ENCODE results near the gene SMIM3.

SMIM3 gene

DNA sequence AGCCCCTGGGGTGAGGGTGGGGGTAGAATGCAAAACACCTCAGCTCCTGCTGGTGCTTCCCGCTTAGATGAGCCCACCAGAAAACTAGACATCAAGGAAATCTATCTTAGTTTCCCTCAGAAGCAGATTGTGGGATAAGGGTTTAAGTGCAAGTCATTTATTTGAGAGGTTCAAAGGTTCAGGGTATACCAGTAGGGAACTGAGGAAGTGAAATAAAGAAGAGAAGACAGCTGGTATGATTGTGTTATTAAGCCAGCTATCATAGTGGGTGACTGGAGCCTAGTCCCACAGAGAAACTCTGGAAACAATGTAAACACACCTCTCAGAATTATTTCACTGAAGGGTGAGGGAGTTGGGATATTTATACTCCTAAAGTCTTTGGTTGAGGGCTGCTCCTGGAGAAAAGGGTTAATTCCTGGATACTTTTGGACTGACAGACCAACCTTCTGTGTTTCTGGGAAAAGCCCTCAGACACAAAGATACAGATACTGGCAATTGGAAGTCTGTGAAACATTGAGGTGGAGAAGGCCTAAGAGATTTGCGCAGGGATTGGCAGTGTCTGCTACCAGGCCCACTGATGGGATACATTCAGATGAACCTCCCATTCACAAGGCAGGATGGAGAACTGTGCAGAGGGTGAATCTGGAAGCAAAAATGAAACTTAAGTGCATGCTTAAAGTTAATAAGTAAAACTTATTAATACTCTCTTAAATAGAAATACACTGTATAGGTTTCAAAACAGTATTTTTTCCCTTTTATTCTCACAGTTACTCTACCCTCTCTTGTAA, 13.4 kb upstream of the SMIM3 start:
- DNase-seq (ENCODE audit: low read depth in 2 of 2): no peak

DNA sequence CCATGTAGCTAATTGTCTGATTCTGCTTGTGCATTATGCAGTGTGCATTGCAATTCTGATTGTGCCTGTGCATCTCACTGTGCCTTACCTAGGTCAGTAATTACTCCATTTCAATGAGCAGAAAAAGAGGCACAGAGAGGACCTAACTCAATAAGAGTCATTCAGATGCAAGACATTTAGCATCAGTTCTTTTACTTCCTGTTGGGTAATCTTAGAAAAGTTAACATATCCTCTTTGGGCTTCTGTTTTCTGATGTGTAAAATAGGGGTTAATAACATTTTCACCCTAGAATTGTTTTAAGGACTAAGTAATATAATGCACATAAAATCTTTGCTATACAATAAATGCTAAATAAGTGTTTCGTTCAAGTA, 12.8 kb upstream of the SMIM3 start:
- DNase-seq (ENCODE audit: low read depth in 2 of 2): no peak

DNA sequence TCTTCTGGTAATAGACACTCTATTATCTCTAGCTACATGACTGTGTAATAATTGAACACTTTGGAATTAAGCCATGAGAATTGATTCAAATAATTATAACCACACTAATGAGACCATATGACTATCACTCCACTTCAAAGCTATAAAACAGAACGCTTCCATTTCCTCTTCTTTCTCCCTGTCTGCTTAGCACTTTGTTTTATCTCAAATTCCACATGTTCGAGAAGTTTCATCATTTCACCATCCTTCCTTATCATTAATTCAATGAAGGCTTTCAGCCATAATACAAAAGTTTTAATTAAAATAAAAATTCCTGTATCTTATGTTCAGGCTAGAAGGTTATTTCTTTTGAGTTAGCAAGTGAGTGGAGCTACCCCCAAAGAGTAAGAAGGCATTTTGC, 12.3 kb upstream of the SMIM3 start:
- no peak for DNase-seq (ENCODE audit: low read depth in 2 of 2)

DNA sequence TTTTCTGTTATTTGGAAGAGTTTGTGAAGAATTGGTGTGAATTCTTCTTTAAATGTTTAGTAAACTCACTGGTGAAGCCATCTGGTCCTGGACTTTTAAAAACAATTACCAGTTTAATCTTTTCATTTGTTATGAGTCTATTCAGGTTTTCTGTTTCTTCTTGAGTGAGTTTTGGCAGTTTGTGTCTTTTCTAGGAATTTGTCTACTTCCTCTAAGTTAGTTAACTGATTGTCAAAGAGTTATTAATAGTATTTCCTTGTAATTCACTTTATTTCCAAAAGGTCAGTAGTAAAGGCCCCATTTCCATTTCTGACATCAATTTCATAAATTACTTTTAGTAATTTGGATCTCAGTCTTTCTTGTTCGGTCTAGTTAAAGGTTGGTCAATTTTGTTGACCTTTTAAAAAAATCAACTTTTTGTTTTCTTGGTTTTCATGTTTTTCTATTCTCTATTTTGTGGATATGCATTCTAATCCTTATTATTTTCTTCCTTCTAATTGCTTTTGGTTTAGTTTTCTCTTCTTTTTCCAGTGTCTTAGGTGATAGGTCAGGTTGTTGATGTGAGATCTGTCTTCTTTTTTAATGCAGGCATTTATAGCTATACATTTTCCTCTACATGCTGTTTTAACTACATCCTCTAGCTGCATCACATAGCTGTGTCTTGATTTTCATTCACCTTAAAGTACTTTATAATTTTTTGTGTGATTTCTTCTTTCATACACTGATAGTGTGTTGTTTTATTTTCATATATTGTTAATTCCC, 7.3 kb upstream of the SMIM3 start:
- no peak for DNase-seq (ENCODE audit: low read depth in 2 of 2)

DNA sequence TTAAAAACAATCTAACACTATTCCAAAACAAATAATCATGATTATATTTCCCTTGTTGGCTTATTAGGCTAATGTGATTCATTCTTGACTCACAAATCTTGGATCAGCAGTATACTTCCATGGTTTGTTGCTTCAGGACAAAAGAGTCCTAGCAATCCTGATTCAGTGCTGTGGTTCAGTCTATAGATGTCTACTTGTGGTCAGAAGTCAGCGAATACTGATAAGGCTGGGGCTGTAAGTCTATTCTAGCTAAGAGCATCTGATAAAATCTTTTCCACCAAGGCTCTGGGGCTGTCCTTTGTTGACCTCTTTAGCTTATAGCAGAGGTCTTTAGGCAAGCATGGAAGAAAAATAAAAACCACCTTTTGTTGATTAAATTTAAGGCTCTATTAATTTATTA, 4.4 kb upstream of the SMIM3 start:
- peak in 1 of 2 experiments; percentile 39 for DNase-seq (ENCODE audit: low read depth in 2 of 2)

DNA sequence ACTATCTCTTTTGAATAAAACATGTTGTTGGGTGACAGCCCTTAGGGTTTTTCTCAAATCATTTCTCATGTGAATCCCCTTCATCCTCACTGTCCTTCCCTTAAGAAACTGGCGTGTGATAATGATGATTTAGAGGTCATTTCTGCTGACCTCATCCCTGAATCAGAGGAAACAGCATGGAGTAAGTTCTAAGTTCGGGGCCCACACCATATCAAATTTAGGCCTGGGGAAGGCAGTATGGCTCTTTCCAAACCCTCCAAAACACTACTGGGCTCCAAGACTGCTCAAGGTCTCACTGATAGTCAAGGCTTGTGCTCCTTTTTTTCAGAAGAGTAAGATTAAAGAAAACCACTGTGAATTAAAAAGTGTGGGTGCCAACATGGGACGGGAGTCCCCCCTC, 872 bp upstream of the SMIM3 start:
- DNase-seq (ENCODE audit: low read depth in 2 of 2): no peak

DNA sequence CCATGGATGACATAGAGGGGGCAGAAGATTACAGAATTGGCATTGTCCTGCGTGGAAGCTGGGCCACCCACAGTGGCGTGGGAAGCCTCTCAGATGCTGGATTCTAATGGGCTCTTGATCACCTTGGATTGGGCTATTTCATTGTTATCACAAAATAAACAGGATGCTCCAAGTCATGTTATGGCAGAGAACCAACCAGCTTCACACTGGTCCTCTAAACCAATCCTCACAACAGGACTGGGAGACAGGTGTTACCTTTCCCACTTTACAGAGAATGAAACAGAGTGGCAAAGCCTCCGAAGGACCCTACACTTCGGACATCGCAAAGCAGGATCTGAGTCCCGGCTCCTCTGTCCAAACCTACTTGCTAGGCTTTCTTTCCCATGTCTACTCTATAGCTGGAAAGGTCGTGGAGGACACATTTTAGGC, 455 bp upstream of the SMIM3 start:
- DNase-seq (ENCODE audit: low read depth in 2 of 2): no peak

DNA sequence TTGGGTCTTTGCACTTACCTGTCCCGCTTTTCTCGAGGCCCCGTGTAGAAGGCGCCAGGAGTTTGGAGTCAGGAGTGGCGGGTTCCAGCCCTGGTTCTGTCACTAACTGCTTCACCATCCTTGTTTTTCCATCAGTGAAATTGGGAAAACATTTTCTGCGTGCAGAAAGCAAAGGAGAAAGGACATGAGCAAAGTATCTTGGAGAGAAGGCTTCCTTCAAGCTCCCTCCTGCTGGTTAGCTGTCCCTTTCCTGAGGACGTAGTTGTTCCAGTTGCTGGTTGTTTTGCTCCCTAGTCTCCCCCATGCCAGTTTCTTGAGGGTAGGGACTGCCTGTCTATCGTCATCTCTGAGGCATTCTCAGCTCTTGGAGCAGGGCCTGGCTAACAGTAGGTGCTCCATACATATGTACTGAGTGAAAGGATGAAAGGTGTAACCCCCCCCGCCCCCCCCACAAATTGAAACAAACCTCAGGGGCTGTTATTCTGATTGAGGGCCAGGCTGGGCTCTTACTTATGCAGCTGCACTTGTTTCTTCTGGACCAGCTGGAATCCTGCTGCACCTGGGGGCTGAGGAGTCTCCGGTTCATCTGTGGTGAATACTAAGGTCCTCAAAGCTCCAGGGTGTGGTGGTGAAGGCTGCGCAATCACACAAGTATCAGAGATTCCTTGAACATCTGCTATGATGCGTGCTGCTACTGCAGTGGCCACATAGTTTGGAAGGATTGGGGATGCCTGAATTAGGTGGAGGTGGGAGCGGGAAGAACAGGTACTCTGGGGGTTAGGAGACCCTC, 1.0 kb downstream of the SMIM3 start:
- DNase-seq (ENCODE audit: low read depth in 2 of 2): no peak

DNA sequence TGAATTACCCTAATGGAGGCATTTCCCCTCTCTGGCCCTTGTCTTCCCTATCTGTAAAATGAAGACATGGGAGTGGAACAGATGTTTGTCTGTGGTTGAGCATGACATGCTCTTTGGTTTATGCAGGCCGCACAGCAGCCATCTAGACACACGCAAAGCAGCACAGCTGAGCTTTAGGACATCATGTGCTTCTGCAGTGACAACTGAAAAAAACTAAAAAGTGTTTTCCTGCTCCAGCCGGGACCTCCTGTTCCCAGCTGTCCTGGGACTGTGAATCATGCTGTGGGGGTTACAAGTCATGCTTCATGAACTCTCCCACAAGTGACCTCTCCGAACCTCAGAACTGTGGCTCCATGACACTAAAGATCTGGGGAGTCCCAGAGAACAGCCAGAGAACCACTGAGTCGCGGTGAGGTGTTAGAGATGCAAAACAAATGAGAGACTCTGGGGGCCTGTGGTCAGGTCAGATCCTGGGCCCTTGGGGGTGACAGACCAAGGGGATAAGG, 1.7 kb downstream of the SMIM3 start:
- no peak for DNase-seq (ENCODE audit: low read depth in 2 of 2)

DNA sequence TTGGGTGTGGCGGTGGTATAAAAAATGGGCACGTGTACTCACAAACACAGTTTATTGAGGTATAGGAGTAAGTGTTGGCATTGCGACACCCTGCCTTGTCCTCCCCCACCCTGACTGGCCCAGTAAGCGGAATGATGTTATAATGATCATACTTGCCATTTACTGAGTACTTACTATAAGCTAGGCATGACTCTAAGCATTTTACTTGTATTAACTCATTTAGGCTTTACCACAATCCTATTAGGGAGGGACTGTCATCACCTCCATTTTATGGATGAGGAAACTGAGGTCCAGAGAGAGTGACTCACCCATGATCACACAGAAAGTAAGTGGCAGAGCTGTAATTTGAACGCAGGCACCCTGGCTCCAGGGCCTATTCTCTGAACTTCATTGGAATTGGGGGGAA, 2.3 kb downstream of the SMIM3 start:
- DNase-seq (ENCODE audit: low read depth in 2 of 2): peak; percentile 77 to 78

DNA sequence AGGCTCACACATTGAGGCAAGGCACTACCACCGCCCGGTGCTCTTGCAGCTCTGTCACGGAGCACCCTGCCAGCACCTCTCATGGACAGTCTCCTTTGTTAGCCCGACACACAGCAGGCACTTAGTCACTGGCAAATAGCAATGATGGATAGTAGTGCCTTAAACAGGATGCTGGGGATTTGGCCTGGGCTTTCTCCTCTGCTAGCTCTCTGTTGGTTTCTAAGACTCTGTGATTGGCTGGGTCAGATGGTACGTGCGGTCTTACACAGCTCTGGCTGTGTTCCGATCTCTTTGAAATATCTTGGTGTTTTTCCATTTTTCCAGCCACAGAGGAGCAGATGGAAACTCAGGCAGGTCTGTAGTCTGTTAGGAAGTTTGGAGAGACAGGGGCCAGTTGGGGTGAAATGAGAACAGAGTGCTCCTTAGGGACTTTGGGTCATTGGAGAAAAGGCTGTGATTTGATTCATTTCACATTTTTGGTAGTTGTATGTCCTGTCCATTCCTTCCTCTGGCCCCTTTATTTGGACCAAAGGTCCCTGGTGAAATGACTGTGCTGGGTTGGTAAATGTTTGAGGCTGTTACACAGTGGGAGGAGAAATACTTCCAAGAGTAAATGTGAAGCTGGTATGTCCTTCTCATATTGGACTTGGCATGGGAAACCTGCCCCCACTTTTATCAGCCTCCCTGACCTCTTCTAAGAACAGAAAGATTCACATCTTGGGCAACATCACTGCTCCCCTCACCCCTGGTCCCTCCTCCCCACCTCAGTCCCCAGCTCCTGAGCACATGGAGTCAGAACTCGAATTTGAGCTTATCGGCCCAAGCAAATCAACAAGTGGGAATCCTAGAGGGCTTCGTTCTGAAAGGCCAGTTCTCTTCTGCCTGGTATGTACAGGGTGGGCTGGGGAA, 3.4 kb downstream of the SMIM3 start:
- peak; percentile 93 to 95 for DNase-seq (ENCODE audit: low read depth in 2 of 2)

DNA sequence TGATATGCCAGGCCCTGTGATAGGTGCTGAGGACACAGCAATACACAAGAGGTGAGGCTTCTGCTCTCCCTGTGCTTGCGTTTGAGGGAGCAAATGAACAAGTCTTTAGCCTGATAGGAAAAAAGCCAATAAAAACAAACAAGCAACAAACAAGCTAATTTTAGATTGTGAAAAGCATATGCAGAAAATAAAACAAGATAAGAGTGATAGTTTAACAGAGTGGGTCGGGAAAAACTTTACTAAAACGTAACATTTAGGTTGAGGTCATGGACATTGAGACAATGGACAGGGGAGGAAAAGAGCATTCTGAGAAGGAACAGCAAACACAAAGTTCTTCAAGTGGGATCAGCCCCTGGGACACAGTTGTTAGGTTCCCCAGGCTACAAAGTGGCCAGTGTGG, 4.3 kb downstream of the SMIM3 start:
- no peak for DNase-seq (ENCODE audit: low read depth in 2 of 2)

DNA sequence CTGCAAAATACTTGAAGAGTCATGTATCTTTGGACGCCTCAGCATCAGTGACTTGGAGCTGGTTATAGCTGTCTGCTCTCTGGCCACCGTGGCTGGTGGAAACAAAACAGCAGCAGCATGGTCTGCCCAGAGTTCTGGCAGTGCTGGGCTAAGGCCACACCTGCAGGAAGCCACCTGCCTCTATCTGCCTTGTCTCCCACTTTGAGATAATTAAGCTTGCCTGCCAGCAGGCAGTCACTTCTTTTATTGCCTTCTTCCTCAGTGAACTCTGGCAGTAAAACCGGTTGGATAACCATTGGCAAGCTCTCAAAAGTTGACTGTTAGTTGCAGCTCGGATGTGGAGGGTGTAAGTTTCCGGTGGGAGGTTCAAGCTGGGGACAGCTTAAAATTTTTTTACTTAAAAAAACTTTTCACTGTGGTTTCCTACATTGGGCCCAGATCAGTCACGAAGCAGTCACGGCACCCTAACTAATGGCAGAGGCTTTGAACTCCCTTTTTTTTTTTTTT, 4.9 kb downstream of the SMIM3 start:
- DNase-seq (ENCODE audit: low read depth in 2 of 2): peak; percentile 86 to 88

DNA sequence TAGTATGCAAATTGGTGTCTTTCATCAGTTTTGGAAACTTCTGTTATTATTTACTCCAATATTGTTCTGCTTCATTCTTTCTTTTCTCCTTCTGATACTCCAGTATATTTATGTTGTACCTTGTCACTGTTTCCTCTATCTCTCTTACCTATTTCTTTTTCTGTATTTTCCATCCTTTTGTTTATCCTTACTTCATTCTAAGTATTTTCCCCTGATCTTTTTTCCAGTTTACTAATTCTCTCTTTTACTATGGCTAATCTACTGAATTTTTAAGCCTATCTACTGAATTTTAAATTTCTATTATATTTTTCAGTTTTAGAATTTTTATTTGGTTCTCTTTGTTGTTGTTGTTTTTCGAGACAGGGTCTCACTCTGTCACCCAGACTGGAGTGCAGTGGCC, 7.4 kb downstream of the SMIM3 start:
- DNase-seq (ENCODE audit: low read depth in 2 of 2): no peak

DNA sequence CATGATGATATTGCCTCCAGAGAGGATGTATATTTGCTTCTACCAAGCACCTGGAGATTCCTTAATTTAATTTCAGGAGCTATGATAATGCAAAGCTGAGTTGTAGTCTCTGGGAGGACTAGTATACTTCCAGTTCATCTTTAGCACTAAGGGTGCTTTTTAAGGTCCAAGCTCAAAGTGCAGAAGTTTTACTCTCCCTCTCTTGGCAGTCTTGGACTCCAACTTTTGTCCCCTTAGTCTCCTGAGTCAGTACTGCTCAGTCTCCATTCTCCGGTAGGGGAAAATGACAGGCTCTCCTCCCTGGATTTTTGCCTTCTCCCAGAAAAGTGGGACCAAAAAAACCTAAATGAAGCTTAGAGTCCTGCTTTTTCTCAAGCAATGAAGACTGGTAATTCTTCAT, 8.3 kb downstream of the SMIM3 start:
- DNase-seq (ENCODE audit: low read depth in 2 of 2): no peak

DNA sequence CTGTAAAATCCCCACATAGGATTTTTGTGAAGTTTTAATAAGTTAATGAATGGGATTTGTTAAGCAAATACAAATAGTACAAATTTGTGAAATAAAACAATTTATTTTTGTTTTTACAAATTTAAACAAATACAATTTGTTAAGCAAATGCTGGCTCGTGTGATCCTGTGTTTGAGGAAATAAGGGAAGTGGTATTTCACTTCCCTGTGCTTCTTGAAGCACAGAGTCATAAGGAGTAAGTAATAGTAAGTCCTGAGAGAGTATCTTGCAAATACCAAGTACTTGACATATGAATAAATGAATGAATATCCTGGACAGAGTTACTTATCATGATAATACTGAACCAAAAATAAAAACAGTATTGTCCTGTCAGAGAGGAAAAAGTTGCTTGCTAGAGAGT, 9.1 kb downstream of the SMIM3 start:
- no peak for DNase-seq (ENCODE audit: low read depth in 2 of 2)

DNA sequence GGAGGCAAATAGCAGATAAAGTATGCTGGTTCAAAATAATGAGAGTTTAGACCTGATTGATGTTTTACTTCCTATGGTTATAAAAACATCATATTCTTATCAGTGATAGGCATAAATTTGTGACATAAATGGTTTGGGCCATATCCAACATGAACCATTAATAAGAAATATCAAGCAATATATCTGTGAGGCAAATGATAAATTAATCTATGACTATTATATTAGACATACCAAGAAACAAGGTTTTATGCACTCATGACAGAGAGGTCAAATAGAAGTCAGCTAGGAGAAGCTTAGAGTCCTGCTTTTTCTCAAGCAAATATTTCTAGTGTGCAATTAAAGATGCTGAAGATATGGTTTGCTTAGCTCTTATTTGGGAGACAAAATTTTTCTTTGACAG, 10.4 kb downstream of the SMIM3 start:
- no peak for DNase-seq (ENCODE audit: low read depth in 2 of 2)

DNA sequence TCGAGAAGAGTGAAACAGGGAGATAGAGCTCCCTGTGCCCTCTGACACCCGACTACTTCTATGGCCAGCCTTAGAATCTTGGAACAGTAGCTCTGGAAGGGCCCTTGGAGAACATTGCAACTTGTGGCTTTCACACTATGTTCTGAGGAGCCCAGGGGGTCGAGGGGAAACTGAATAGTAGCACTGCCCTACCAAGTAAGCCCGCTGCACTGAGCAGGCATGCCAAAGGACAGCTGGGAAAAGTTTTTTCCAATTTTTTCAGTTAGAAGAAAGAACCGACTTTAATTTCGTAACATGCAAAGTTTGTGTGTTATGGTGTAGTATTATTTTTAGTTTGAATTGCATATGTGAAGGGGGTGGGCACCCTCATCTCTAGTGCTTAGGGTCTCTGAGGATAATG, 10.9 kb downstream of the SMIM3 start:
- no peak for DNase-seq (ENCODE audit: low read depth in 2 of 2)

DNA sequence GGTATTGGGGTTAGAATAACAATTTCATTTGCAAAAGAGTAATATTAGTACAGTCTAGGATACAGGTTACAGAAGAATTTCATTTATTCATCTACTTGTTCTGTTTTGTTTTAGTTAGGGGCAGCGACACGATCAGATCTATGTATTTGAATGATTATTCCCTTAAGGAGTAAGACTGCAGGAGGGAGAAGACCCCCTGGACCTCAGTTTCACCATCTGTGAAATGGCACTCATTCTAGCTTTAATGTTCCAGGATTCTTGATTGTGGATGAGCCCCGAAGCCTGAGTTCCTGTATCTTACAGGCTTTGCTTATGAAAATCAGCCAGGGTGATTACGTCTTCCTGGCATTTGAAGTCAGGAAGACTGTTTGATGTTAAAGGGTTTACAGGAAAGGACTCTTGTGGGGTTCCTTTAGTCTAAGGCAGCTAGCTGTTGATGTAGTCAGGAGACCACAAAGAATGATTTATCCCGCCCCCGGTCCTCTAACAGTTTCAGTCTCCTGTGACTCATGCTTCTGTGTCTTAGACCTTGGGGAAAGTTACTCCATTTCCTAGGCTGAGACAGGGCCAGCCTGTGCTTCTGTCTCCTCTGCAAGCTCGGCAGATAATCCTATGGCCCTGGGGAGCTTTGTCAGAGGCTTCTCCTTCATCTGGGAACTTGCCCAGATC, 11.5 kb downstream of the SMIM3 start:
- DNase-seq (ENCODE audit: low read depth in 2 of 2): peak; percentile 98

DNA sequence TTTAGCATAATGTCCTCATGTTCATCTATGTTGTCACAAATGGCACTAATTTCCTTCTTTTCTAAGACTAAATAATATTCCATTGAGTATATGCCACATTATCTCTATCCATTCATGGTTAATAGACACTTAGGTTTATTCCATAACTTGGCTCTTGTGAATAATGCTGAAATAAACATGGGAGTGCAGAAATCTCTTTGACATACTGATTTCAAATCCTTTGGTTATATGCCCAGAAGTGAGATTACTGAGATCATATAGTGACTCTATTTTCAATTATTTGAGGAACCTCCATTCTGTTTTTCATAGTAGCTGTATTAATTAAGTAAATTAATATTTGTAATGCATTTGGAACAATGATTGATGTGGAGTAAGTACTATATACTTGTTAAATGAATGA, 13.0 kb downstream of the SMIM3 start:
- DNase-seq (ENCODE audit: low read depth in 2 of 2): no peak
